Stimulated activated CD4-positive, alpha-beta T cell treated with anti-CD3 and anti-CD28 coated beads, Interleukin-4, amount 100 ng/mL, for 48 hours (primary cell): ENCODE measurements around the gene ARHGAP33.
"Not testable (repeated sequence)": the region's sequence is repeated elsewhere in the genome, so short reads cannot be mapped to it uniquely, and the experiment has no call there.

Experiments
- DNase-seq, 2 donors: peaks; one replicate each; pipeline ENCODE4 v3.0.0-alpha.2; 2020; ENCODE audit warnings: low read depth in 2 of 2

Gene ARHGAP33

GRCh38 chr19:35830986-35831385, 55.6 kb downstream of the ARHGAP33 start:
- no peak for DNase-seq

GRCh38 chr19:35832054-35832453, 56.7 kb downstream of the ARHGAP33 start:
- no peak for DNase-seq

GRCh38 chr19:35833972-35834371, 58.6 kb downstream of the ARHGAP33 start:
- DNase-seq, result no peak

- not testable (repeated sequence) for DNase-seq
These were observed 60.7 kb downstream of the ARHGAP33 start for GRCh38 chr19:35836096-35836495.
